Activated naive CD4-positive, alpha-beta T cell treated with anti-CD3 and anti-CD28 coated beads, Interleukin-2, amount 50 U/mL, for 72 hours (primary cell): ENCODE results near the gene ARHGEF10L. TPM values are rescaled to one million over a fixed set of nuclear protein-coding genes. Genes with fewer than 3 reads are reported as not detected.

Experiments used
- ATAC-seq, 2 donors: fragments of 150-1000 bp; cut with Tn5 transposase; 2 replicates each; pipeline ENCODE4 v1.10.0; 2021; ENCODE audit warnings: mild to moderate bottlenecking in 2 of 2, moderate library complexity in 2 of 2
- DNase-seq, 2 donors: peaks; one replicate each; pipeline ENCODE4 v3.0.0; 2021 to 2022; ENCODE audit warnings: low spot score in 2 of 2
- H3K27ac Mint-ChIP-seq, 2 donors: one replicate each; pipeline ENCODE4 v1.8.0; 2022; ENCODE audit warnings: mild to moderate bottlenecking in 2 of 2, mixed read lengths in 2 of 2
- H3K36me3 Mint-ChIP-seq, 2 donors: one replicate each; pipeline ENCODE4 v1.8.0; 2022; ENCODE audit warnings: mixed read lengths in 2 of 2
- H3K9me3 Mint-ChIP-seq, 2 donors: one replicate each; pipeline ENCODE4 v1.8.0; 2022; ENCODE audit warnings: mixed read lengths in 2 of 2
- total RNA-seq, 2 donors: library from RNA; stranded (reverse); gene quantifications; one replicate each; pipeline ENCODE4 v1.2.3, GENCODE V29; 2022

The ARHGEF10L gene
- total RNA-seq, 2 donors from 2014 or later: not detected

- ATAC-seq (no peak), DNase-seq (no peak)
- Mint-ChIP-seq H3K9me3 (no peaks in the 10 kb centered on the region), H3K27ac (no peak overlapping the region), H3K36me3 (no peaks in the 10 kb centered on the region)
Observed at GRCh38 chr1:17675744-17676143, 136.2 kb downstream of the ARHGEF10L start.

GRCh38 chr1:17676387-17677060 is 137.0 kb downstream of the ARHGEF10L start:
- peak in 1 of 2 donors; percentile 26 for ATAC-seq
- H3K36me3 Mint-ChIP-seq: no peaks in the 10 kb centered on the region
- no peak overlapping the region for H3K27ac Mint-ChIP-seq
- no peaks in the 10 kb centered on the region for H3K9me3 Mint-ChIP-seq
- DNase-seq: no peak

GRCh38 chr1:17678011-17678410 is 138.5 kb downstream of the ARHGEF10L start:
- Mint-ChIP-seq H3K9me3 (no peaks in the 10 kb centered on the region), H3K36me3 (no peaks in the 10 kb centered on the region), H3K27ac (no peak overlapping the region)
- no peak for ATAC-seq
- DNase-seq: no peak

DNA sequence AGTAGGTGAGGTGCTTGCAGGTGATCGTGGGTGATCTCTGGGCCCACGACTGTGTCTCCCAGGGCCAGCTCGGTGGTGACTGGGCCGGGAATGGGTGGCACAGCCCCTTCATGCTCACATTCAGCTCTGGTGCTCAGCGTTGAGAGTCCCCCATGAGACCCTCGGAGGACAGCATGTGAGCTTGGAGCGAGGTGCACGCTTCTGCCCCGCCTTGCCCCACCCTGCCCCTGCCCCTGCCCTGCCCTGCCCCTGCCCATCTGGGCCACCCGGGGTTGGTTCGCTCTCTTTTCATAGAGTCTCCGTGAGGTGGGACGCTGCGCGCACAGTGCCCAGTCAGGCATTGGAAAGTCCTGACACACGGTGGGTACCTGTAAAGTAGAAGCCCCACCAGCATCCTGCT is 140.4 kb downstream of the ARHGEF10L start:
- no peak for DNase-seq
- no peaks in the 10 kb centered on the region for H3K9me3 Mint-ChIP-seq
- H3K27ac Mint-ChIP-seq: no peak overlapping the region
- no peak for ATAC-seq
- no peaks in the 10 kb centered on the region for H3K36me3 Mint-ChIP-seq

GRCh38 chr1:17680308-17680707 is 140.8 kb downstream of the ARHGEF10L start:
- ATAC-seq: no peak
- Mint-ChIP-seq H3K36me3 (no peaks in the 10 kb centered on the region), H3K27ac (no peak overlapping the region), H3K9me3 (no peaks in the 10 kb centered on the region)
- DNase-seq: no peak

- H3K36me3 Mint-ChIP-seq: no peaks in the 10 kb centered on the region
- no peak overlapping the region for H3K27ac Mint-ChIP-seq
- no peak for ATAC-seq
- no peaks in the 10 kb centered on the region for H3K9me3 Mint-ChIP-seq
- no peak for DNase-seq
Observed at GRCh38 chr1:17682400-17682799, 142.9 kb downstream of the ARHGEF10L start.

- ATAC-seq (no peak), DNase-seq (no peak)
- Mint-ChIP-seq H3K9me3 (no peaks in the 10 kb centered on the region), H3K27ac (no peak overlapping the region), H3K36me3 (no peaks in the 10 kb centered on the region)
Observed at GRCh38 chr1:17683598-17683997, 144.1 kb downstream of the ARHGEF10L start.

DNA sequence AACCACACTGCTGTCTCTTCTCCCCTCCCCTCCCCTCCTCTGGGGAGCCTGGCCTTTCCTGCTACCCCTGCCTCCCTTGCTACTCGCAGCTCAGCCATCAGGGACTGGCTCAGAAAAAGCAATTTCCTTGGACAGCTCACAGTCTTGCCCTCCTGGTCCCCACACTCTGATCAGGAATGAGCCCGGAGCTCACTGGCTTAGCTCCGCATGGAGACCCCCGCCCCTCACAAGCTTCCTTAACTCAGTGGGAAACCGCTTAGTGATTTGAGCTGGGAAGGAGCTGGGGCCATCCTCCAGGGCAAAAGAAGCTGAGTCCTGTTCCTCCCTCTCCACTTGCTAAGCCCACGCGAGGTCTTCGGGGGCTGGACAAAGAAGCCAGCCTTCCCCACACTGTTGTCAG is 145.3 kb downstream of the ARHGEF10L start:
- Mint-ChIP-seq H3K36me3 (no peaks in the 10 kb centered on the region), H3K9me3 (no peaks in the 10 kb centered on the region), H3K27ac (no peak overlapping the region)
- no peak for ATAC-seq
- DNase-seq: no peak

DNA sequence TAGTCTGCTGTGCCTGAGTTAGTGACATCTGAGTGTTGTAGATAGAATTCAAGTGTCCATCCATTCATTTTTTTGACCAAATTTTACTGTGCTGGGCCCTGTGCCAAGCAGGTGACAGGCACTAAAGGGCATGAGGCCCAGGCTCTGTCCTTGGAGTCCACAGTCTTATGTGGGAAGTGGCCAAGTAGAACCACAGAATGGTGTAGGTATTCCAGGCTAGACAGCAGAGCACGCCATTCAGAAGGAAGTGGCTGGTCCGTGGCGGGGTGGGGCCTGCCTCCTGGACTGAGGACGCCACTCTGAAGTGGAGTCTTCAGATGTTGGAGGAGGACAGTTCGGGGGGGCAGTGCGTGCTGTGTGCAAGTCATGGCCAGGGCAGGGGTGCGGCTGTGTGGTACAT is 146.8 kb downstream of the ARHGEF10L start:
- Mint-ChIP-seq H3K27ac (no peak overlapping the region), H3K36me3 (no peaks in the 10 kb centered on the region), H3K9me3 (no peaks in the 10 kb centered on the region)
- ATAC-seq (no peak), DNase-seq (no peak)

DNA sequence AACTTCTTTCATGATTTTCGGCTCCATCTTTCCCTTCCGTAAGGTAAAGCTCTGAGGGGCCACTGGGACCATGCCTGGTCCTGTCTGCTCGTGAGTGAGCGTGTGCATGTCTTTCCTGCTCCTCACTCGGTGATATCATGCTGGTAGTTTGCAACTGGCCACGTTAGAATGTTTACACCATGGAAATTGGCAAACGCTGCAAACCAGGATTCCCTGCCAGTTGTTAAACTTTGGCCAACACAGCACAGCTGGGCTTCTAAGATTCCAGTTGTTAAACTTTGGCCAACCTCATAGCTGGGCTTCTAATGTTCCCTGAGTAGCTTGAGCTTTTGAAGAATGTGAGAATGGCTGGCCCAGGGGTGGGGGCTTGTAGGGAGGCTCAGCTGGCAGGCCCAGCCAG is 147.6 kb downstream of the ARHGEF10L start:
- no peaks in the 10 kb centered on the region for H3K9me3 Mint-ChIP-seq
- DNase-seq (no peak), ATAC-seq (no peak)
- no peaks in the 10 kb centered on the region for H3K36me3 Mint-ChIP-seq
- H3K27ac Mint-ChIP-seq: no peak overlapping the region

- no peaks in the 10 kb centered on the region for H3K9me3 Mint-ChIP-seq
- H3K27ac Mint-ChIP-seq: no peak overlapping the region
- ATAC-seq: no peak
- DNase-seq: no peak
- no peaks in the 10 kb centered on the region for H3K36me3 Mint-ChIP-seq
Observed at GRCh38 chr1:17688217-17688810, 148.8 kb downstream of the ARHGEF10L start.

- H3K36me3 Mint-ChIP-seq: no peaks in the 10 kb centered on the region
- ATAC-seq: no peak
- H3K9me3 Mint-ChIP-seq: no peaks in the 10 kb centered on the region
- no peak for DNase-seq
- H3K27ac Mint-ChIP-seq: no peak overlapping the region
Observed at GRCh38 chr1:17689011-17689410, 149.5 kb downstream of the ARHGEF10L start.

DNA sequence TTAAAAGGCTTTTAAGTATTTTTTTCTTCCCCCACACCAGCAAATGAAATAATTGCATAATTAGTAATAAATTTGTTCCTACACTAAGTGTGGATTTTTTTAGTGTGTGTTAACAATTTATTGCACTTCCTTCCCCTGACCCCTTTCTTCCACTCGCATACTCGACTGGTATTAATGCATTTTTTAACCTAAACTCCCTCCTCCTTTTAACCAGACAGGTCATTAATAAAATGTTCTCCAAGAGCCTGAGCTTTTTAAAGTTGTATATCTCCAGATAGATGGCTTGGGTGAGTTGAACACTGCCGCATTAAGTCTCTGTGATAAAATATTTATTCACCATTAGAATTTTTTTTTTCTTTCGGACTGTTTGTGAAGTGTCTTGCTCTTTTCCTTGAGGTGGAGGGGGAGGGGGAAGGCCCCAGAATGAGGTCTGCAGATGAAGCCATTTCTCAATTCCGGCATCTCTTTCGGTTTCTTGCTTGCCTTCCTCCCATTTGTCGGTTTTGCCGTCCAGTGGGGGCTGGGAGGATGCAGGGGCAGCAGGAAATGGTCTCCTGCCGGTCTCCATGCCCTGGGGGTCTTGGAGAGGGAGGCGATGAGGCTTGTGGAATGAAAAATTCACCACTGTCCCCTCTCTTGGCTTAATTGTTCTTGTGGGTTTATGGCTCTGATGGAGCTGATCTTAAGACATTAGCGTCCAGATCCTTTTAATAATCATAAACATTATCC is 151.6 kb downstream of the ARHGEF10L start:
- Mint-ChIP-seq H3K27ac (no peak overlapping the region), H3K36me3 (no peaks in the 10 kb centered on the region), H3K9me3 (no peaks in the 10 kb centered on the region)
- no peak for ATAC-seq
- no peak for DNase-seq

GRCh38 chr1:17692645-17693044 is 153.1 kb downstream of the ARHGEF10L start:
- H3K9me3 Mint-ChIP-seq: no peaks in the 10 kb centered on the region
- no peaks in the 10 kb centered on the region for H3K36me3 Mint-ChIP-seq
- no peak for ATAC-seq
- H3K27ac Mint-ChIP-seq: peak overlapping the region in 1 of 2 donors; percentile 72
- no peak for DNase-seq

GRCh38 chr1:17696417-17697301 is 157.2 kb downstream of the ARHGEF10L start:
- DNase-seq (no peak), ATAC-seq (no peak)
- Mint-ChIP-seq H3K9me3 (no peaks in the 10 kb centered on the region), H3K27ac (no peak overlapping the region), H3K36me3 (no peaks in the 10 kb centered on the region)

- Mint-ChIP-seq H3K9me3 (no peaks in the 10 kb centered on the region), H3K27ac (no peak overlapping the region), H3K36me3 (no peaks in the 10 kb centered on the region)
- ATAC-seq (no peak), DNase-seq (no peak)
Observed at GRCh38 chr1:17697458-17697857, 158.0 kb downstream of the ARHGEF10L start.

- Mint-ChIP-seq H3K36me3 (no peaks in the 10 kb centered on the region), H3K9me3 (no peaks in the 10 kb centered on the region), H3K27ac (no peak overlapping the region)
- no peak for ATAC-seq
- no peak for DNase-seq
Observed at GRCh38 chr1:17699581-17699980, 160.1 kb downstream of the ARHGEF10L start.
